Measurements from ENCODE around the gene ING5.

The ING5 gene

GRCh38 chr2:241672243-241673188 lies 29.3 kb upstream of the ING5 start:
- DNase-seq (ENCODE audit: low spot score), result no peak

- DNase-seq (ENCODE audit: low spot score), result no peak
Observed at GRCh38 chr2:241673189-241673663, 28.6 kb upstream of the ING5 start.

DNA sequence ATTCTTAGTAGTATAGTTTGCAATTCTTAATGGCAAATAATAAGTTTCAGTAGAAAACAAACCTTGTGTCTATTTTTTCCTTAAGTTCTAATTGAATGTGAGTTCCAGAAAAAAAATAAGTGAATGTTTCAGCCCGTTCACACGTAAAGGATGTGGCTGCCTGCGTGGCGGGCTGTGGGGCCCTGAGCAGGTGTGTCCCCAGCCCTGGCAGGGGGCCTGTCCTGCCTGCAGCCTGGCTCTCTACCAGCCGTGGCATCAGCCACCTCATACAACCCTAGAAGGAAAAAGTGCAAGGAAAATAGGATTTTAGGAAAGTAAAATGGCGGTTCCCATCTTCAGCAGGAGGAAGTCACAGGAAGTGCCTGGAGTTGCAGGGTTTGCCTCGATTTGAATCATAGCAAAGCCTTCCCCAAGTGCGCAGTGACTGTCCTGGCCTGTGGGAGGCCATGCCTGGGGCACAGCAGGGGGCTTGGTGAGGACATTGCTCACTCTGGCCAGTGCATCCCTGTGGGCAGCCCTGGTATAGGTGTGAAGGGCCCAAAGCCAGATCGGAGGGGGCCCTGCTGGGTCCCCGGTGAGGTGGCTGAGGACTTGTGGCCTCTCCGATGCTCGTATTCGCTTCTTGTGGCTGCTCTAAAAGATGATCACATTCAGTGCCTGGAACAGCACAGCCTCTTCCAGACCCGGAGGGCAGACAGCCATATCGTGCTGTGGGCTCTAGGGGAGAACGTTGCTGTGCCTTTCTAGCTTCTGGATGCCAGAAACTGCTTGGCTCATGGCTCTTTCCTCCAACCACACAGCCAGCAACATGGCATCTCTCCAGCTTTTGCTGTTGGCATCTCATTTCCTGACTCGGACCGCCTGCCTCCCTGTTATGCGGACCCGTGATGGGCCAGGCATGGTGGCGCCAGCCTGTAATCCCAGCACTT lies 27.8 kb upstream of the ING5 start:
- DNase-seq (ENCODE audit: low spot score), result peak; percentile 85

GRCh38 chr2:241675885-241676284 lies 26.0 kb upstream of the ING5 start:
- peak; percentile 27 for DNase-seq (ENCODE audit: low spot score)

GRCh38 chr2:241676665-241677064 lies 25.2 kb upstream of the ING5 start:
- DNase-seq (ENCODE audit: low spot score), result no peak

DNA sequence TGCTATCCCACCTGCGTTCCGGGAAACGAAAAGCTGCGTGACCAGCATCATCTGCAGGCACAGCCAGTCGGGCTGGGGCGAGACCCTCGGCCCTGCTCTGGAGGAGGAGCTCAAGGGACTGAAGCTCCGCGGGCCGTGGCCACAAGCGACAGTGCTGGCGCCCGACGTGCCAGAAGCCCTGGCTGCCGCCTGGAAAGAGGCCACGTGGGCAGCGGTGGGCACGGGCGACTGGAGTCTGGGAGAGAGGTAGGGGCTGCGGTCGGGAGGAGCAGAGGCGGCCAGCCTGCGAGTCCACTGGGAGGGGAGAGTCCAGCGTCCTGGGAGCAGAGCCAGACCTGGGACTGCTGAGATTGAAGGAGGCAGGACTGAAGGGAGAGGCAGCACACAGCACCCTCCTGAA lies 24.4 kb upstream of the ING5 start:
- DNase-seq (ENCODE audit: low spot score), result no peak

DNA sequence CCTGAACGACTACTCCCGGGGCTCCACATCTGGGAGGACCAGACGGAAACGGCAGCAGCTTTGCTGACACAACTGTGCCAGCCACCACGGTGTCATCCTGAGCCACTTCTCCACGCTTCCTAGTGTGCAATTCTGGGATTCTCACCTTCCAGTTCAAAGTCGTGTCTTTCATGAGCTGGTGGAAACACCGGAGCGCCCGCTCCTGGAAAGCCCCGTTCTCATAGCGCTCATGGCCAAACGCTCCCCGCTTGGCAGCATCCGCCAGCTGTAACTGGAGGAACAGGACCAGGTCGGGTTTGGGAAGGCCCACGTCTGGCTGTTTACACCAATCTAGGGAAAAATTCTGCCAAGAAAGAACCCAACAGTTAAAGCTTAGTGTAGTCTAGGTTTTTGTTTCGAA lies 23.5 kb upstream of the ING5 start:
- DNase-seq (ENCODE audit: low spot score), result no peak

GRCh38 chr2:241678784-241679540 lies 22.9 kb upstream of the ING5 start:
- DNase-seq (ENCODE audit: low spot score), result no peak

GRCh38 chr2:241680044-241680443 lies 21.8 kb upstream of the ING5 start:
- DNase-seq (ENCODE audit: low spot score), result no peak

GRCh38 chr2:241680827-241681599 lies 20.8 kb upstream of the ING5 start:
- no peak for DNase-seq (ENCODE audit: low spot score)

GRCh38 chr2:241686324-241686649 lies 15.6 kb upstream of the ING5 start:
- DNase-seq (ENCODE audit: low spot score), result no peak

DNA sequence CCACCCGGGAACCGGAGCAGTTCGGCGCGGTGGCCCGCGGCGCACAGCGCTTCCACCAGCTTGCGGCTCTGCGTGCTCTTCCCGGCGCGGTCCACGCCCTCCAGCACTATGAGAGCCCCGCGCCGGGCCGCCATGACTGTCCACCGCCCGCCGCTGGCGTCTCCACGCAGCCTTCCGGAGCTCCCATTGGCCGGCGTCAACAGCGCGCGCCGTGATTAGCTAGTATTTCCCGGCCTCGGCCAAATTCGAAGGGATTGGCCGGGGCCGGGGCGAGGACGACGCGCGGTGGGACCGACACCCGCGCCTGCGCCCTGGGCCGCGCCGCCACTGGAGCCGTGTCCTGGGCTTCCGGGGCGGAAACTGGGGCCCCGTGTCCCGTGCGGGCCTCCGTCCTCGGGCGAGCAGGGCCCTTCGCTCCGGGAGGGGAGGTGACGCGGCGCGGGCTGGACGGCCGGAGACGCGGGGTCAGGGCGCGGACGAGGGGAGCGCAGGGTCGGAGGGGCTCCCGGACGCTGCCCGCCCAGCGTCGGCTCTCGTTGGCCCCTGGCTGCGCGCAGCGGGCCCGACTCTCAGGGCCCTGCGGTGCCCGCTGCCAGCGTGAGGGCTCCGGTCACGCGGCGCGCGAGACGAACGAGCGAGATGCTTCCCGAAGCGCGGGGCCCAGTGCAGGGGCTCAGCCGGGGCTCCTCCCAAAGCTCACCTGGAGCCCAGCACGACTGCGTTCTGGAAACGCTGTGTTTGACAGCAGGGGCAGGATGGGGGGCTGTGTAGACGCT lies 15.0 kb upstream of the ING5 start, which contains the start of gene DTYMK:
Gene DTYMK (minus strand): TSS at position 166 of the 776 bp plus-strand sequence. CDS start 32 bp downstream, at position 134.
- DNase-seq (ENCODE audit: low spot score), result peak; percentile 95

- DNase-seq (ENCODE audit: low spot score), result no peak
Observed at GRCh38 chr2:241689306-241689705, 12.5 kb upstream of the ING5 start.

DNA sequence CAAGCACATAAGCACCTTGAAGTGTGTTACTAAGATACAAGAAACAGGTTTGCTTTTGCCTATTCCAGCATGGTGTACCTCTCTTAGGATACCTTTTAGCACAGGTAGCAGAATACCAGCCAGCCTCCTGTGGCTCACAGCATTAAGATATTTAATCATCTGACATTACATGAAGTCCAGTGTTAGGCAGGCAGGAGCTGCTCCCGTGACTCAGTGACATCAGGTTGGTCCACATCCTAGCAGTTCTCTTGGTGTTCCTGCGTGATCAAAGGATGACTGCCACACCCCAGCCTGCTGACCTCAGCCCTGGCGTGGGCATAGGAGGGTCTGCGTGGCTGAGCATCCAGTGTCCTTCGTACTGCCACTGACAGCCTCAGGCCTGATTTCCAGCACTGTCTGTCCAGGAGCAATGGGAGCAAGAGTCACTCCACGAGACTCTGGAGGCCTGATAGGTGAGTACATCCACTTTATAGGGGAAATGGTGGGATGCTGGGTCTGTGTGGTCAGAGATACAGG lies 11.6 kb upstream of the ING5 start:
- DNase-seq (ENCODE audit: low spot score), result no peak

GRCh38 chr2:241692448-241692847 lies 9.4 kb upstream of the ING5 start:
- DNase-seq (ENCODE audit: low spot score), result no peak

GRCh38 chr2:241695651-241696050 lies 6.2 kb upstream of the ING5 start:
- DNase-seq (ENCODE audit: low spot score), result no peak

DNA sequence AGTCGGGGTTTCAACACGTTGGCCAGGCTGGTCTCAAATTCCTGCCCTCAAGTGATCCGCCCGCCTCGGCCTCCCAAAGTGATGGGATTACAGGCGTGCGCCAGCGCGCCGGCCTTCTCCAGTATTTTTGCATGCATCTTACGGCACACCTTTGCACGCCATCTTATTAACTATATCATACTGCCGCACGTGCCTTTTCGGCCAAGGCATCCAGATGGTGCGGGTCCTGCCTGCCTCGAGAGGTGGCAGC lies 765 bp upstream of the ING5 start:
- no peak for DNase-seq (ENCODE audit: low spot score)

DNA sequence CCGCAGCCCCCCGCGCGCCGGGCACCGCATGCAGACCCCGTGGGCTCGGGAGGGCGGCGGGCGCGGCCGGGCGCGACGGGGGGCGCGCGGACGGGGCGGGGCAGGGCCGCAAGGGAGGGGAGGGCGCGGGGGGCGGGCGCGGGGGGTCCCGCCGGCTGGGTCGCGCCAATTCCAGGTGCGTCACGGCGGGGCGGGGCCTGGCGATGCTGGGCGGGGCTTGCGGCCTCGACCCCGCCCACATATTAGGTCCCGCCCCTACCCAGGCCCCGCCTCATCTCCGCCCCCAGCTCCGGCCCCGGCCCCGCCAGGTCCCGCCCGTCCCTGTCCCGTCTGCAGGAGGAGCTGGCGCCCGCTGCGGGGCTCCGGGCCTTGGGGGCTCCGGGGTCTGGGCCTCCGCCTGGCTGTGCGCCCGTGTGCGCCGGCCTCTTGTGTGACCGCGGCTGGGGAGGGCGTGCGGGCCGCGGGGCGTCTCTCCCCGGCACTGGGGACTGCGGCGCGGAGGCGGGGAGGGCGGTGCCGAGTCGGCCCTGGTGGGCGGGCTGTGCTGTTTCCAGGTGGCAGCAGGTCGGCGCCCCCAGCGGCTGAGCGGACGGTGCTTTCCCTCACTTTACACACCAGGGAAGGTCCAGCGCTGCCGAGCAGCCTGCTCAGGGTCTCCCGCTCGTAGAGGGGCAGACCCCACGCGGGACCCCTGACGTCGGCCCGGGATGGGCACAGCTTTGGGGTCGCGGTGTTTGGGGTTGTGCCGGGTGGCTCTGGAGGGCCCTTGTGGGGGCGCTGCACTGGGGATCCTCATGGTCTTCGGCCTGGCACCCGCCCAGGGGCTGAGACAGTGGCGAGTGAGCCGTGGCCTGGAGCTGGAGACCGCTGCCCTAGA lies 554 bp downstream of the ING5 start:
- peak; percentile 79 for DNase-seq (ENCODE audit: low spot score)

- peak; percentile 35 for DNase-seq (ENCODE audit: low spot score)
Observed at GRCh38 chr2:241703032-241703604, 1.3 kb downstream of the ING5 start.
